Neuron (in vitro differentiated cells): Measurements from ENCODE around the gene RCCD1.

ENCODE experiments used
- H2AFZ ChIP-seq: one replicate; pipeline ENCODE4 v1.6.1; 2013; ENCODE audit warnings: low read depth, mild to moderate bottlenecking, inconsistent platforms, low read length, moderate library complexity
- H3K27me3 ChIP-seq: one replicate; pipeline ENCODE4 v1.6.1; 2013; ENCODE audit warnings: low read length; ENCODE audit not compliant: insufficient read depth
- H3K36me3 ChIP-seq: one replicate; pipeline ENCODE4 v1.6.1; 2013; ENCODE audit warnings: low read length; ENCODE audit not compliant: insufficient read depth
- H3K4me1 ChIP-seq: one replicate; pipeline ENCODE4 v1.6.1; 2013; ENCODE audit warnings: low read length; ENCODE audit not compliant: insufficient read depth
- H3K4me3 ChIP-seq: 2 replicates; pipeline ENCODE4 v1.5.1; 2013; ENCODE audit warnings: mild to moderate bottlenecking, low read length, moderate library complexity
- H3K9me3 ChIP-seq: one replicate; pipeline ENCODE4 v1.6.1; 2013; ENCODE audit warnings: low read length

RCCD1 gene

GRCh38 chr15:90955624-90956273, 1.1 kb downstream of the RCCD1 start:
- H3K36me3 ChIP-seq = peaks cover 37% of the 10 kb centered on the region
- H3K27me3 ChIP-seq = no peaks in the 10 kb centered on the region
- no peaks in the 10 kb centered on the region for H3K4me1 ChIP-seq
- no peak overlapping the region for H3K4me3 ChIP-seq
- H2AFZ ChIP-seq = no peak overlapping the region
- no peaks in the 10 kb centered on the region for H3K9me3 ChIP-seq

- Histone ChIP-seq H3K36me3 (peaks cover 38% of the 10 kb centered on the region), H3K4me3 (no peak overlapping the region), H3K4me1 (no peaks in the 10 kb centered on the region), H3K27me3 (no peaks in the 10 kb centered on the region), H3K9me3 (no peaks in the 10 kb centered on the region), H2AFZ (no peak overlapping the region)
Observed at GRCh38 chr15:90956274-90957030, 1.8 kb downstream of the RCCD1 start.

- H3K4me1 ChIP-seq = no peaks in the 10 kb centered on the region
- H3K36me3 ChIP-seq = peaks cover 39% of the 10 kb centered on the region
- no peaks in the 10 kb centered on the region for H3K9me3 ChIP-seq
- no peak overlapping the region for H3K4me3 ChIP-seq
- no peak overlapping the region for H2AFZ ChIP-seq
- no peaks in the 10 kb centered on the region for H3K27me3 ChIP-seq
Observed at GRCh38 chr15:90957031-90957790, 2.5 kb downstream of the RCCD1 start.

GRCh38 chr15:90957791-90958190, 3.1 kb downstream of the RCCD1 start:
- Histone ChIP-seq H3K4me1 (no peaks in the 10 kb centered on the region), H2AFZ (no peak overlapping the region), H3K27me3 (no peaks in the 10 kb centered on the region), H3K4me3 (no peak overlapping the region), H3K36me3 (peaks cover 38% of the 10 kb centered on the region), H3K9me3 (no peaks in the 10 kb centered on the region)

- H3K4me1 ChIP-seq = no peaks in the 10 kb centered on the region
- H3K9me3 ChIP-seq = no peaks in the 10 kb centered on the region
- peaks cover 29% of the 10 kb centered on the region for H3K36me3 ChIP-seq
- no peak overlapping the region for H3K4me3 ChIP-seq
- no peaks in the 10 kb centered on the region for H3K27me3 ChIP-seq
- no peak overlapping the region for H2AFZ ChIP-seq
Observed at GRCh38 chr15:90959028-90959595, 4.4 kb downstream of the RCCD1 start.

GRCh38 chr15:90959894-90960293, 5.2 kb downstream of the RCCD1 start:
- Histone ChIP-seq H2AFZ (no peak overlapping the region), H3K9me3 (no peaks in the 10 kb centered on the region), H3K36me3 (peaks cover 31% of the 10 kb centered on the region), H3K27me3 (no peaks in the 10 kb centered on the region), H3K4me3 (no peak overlapping the region), H3K4me1 (no peaks in the 10 kb centered on the region)

- Histone ChIP-seq H3K4me3 (no peak overlapping the region), H3K36me3 (peaks cover 37% of the 10 kb centered on the region), H3K9me3 (no peaks in the 10 kb centered on the region), H2AFZ (no peak overlapping the region), H3K27me3 (no peaks in the 10 kb centered on the region), H3K4me1 (no peaks in the 10 kb centered on the region)
Observed at GRCh38 chr15:90960298-90961091, 5.8 kb downstream of the RCCD1 start.

GRCh38 chr15:90962021-90962420, 7.3 kb downstream of the RCCD1 start:
- Histone ChIP-seq H3K27me3 (no peaks in the 10 kb centered on the region), H3K9me3 (no peaks in the 10 kb centered on the region), H3K4me1 (no peaks in the 10 kb centered on the region), H2AFZ (no peak overlapping the region), H3K4me3 (no peak overlapping the region), H3K36me3 (peaks cover 48% of the 10 kb centered on the region)

- H3K4me1 ChIP-seq = no peaks in the 10 kb centered on the region
- H3K4me3 ChIP-seq = no peak overlapping the region
- H3K27me3 ChIP-seq = no peaks in the 10 kb centered on the region
- H3K9me3 ChIP-seq = no peaks in the 10 kb centered on the region
- H2AFZ ChIP-seq = no peak overlapping the region
- peaks cover 72% of the 10 kb centered on the region for H3K36me3 ChIP-seq
Observed at GRCh38 chr15:90966262-90966661, 11.6 kb downstream of the RCCD1 start.

- no peaks in the 10 kb centered on the region for H3K4me1 ChIP-seq
- H2AFZ ChIP-seq = no peak overlapping the region
- H3K4me3 ChIP-seq = no peak overlapping the region
- no peaks in the 10 kb centered on the region for H3K9me3 ChIP-seq
- no peaks in the 10 kb centered on the region for H3K27me3 ChIP-seq
- H3K36me3 ChIP-seq = peaks cover 67% of the 10 kb centered on the region
Observed at GRCh38 chr15:90967206-90967605, 12.5 kb downstream of the RCCD1 start.

- peaks cover 76% of the 10 kb centered on the region for H3K36me3 ChIP-seq
- no peaks in the 10 kb centered on the region for H3K27me3 ChIP-seq
- H3K4me3 ChIP-seq = no peak overlapping the region
- no peaks in the 10 kb centered on the region for H3K4me1 ChIP-seq
- no peaks in the 10 kb centered on the region for H3K9me3 ChIP-seq
- no peak overlapping the region for H2AFZ ChIP-seq
Observed at GRCh38 chr15:90968434-90968833, 13.8 kb downstream of the RCCD1 start.

- no peaks in the 10 kb centered on the region for H3K4me1 ChIP-seq
Observed at GRCh38 chr15:90970274-90970673, 15.6 kb downstream of the RCCD1 start.

More at GRCh38 chr15:90970274-90970673, 15.6 kb downstream of the RCCD1 start:
- Histone ChIP-seq H3K9me3 (no peaks in the 10 kb centered on the region), H3K36me3 (peaks cover 80% of the 10 kb centered on the region), H3K4me3 (no peak overlapping the region), H2AFZ (no peak overlapping the region), H3K27me3 (no peaks in the 10 kb centered on the region)
